ENCODE data around the gene PRR12.

DNA sequence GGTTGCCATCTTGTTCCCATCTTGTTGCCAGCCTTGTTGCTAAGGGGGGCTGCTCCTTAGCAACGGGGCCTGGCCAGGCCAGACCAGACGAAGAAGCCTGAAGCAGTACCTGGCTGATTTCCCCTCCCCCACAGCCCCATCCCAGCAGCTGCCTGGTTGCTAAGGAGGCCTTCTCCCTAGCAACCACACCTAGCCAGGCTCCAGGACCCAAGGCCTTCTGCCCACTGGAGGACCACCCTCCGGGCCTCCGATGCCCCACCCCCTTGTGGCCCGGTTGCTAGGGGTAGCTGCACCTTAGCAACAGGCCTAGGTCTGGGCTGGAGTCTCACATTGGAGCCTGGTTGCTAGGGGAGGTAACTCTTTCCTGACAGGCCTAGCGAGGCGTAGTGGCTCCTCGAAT lies 6.0 kb upstream of the PRR12 start:
- TF ChIP-seq, protein P1, sequence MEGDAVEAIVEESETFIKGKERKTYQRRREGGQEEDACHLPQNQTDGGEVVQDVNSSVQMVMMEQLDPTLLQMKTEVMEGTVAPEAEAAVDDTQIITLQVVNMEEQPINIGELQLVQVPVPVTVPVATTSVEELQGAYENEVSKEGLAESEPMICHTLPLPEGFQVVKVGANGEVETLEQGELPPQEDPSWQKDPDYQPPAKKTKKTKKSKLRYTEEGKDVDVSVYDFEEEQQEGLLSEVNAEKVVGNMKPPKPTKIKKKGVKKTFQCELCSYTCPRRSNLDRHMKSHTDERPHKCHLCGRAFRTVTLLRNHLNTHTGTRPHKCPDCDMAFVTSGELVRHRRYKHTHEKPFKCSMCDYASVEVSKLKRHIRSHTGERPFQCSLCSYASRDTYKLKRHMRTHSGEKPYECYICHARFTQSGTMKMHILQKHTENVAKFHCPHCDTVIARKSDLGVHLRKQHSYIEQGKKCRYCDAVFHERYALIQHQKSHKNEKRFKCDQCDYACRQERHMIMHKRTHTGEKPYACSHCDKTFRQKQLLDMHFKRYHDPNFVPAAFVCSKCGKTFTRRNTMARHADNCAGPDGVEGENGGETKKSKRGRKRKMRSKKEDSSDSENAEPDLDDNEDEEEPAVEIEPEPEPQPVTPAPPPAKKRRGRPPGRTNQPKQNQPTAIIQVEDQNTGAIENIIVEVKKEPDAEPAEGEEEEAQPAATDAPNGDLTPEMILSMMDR (IDR thresholded peaks at IDR 0.05; ENCODE audit: borderline replicate concordance, extremely low read depth, low read length, poor library complexity, severe bottlenecking): no peak
- TF ChIP-seq EZH2 (IDR thresholded peaks at IDR 0.05; ENCODE audit: borderline replicate concordance, low read depth, low read length, severe bottlenecking): no peak
